ENCODE results near the gene MANBA.

DNA sequence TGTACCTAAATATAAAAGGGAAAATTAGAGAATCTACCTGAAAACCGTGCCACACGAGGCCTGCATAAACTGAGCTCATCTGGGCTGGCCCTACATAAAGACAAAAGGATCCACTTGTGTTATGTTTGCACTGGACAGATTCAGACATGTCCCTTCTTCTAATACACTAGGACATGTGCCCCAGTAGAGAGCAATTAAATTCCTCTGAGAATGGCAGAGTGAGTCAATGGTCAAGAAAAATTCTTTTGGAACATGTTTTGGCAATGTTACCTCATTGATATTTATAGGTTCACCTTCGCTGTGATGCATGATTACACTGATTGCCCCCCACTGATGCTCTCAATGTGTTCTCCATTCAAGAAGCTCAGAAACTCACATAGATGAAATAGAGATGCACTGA is 95.2 kb downstream of the MANBA start:
- TF ChIP-seq CTCF (IDR thresholded peaks at IDR 0.05; ENCODE audit: insufficient read depth, low read length, poor library complexity, severe bottlenecking) = no peak
- no peak for TF ChIP-seq EZH2phosphoT487 (conservative IDR thresholded peaks at IDR 0.05; ENCODE audit: low read length)
